ENCODE results near the gene KRTAP1-1.

DNA sequence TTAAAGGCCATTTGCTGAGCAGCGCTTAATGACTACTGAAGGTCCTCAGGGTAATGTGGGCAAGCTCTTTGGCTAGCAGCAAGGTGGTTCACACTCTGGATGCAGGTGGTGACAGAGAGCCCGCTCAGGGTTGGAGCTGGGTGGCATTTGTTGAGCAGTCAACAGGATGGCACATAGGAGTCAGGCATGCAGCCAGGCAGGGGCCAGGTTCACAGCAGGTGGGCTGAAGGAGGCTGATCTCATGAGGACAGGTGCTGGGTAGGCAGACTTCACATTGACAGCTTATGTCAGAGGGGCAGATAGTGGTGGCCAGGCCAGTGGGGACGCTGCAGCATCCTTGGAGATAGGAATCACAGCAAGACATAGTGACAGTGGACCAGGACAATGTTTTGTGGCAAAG lies 36.9 kb downstream of the KRTAP1-1 start:
- TF ChIP-seq, protein P1, sequence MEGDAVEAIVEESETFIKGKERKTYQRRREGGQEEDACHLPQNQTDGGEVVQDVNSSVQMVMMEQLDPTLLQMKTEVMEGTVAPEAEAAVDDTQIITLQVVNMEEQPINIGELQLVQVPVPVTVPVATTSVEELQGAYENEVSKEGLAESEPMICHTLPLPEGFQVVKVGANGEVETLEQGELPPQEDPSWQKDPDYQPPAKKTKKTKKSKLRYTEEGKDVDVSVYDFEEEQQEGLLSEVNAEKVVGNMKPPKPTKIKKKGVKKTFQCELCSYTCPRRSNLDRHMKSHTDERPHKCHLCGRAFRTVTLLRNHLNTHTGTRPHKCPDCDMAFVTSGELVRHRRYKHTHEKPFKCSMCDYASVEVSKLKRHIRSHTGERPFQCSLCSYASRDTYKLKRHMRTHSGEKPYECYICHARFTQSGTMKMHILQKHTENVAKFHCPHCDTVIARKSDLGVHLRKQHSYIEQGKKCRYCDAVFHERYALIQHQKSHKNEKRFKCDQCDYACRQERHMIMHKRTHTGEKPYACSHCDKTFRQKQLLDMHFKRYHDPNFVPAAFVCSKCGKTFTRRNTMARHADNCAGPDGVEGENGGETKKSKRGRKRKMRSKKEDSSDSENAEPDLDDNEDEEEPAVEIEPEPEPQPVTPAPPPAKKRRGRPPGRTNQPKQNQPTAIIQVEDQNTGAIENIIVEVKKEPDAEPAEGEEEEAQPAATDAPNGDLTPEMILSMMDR (IDR thresholded peaks at IDR 0.05) = no peak
- TF ChIP-seq POLR2A (IDR thresholded peaks at IDR 0.05) = no peak

Measured in testis (tissue), 2 donors.